Suppressor macrophage treated with lipopolysaccharide for 1 hour (primary cell): ENCODE measurements around the gene OR51V1.
"Not testable (repeated sequence)": the region's sequence is repeated elsewhere in the genome, so short reads cannot be mapped to it uniquely, and the experiment has no call there.

Experiments used
- DNase-seq, 3 donors: peaks; one replicate each; pipeline ENCODE4 v3.0.0-alpha.2; 2020 to 2022

Gene OR51V1

GRCh38 chr11:5229796-5230195 is 29.3 kb upstream of the OR51V1 start:
- DNase-seq, result no peak

DNA sequence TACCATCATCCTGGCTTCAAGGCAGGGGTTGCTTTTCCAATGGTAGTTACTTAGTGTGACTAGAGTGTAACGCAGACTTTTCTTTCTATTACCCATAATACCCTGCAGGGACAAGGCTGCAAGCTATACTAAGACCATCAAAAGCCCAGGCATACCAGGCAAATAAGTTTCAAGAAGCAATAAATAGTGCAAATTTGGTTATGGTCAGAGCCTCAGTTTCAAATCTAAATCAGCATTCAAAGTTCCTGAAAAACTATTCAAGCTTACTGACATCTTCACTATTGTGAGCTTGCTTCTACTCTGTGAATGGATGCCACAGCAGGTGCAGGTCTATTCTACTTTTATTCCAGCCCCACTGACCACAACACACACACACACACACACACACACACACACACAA is 28.9 kb upstream of the OR51V1 start:
- DNase-seq, result no peak

GRCh38 chr11:5228124-5228523 is 27.6 kb upstream of the OR51V1 start:
- DNase-seq, result no peak

DNA sequence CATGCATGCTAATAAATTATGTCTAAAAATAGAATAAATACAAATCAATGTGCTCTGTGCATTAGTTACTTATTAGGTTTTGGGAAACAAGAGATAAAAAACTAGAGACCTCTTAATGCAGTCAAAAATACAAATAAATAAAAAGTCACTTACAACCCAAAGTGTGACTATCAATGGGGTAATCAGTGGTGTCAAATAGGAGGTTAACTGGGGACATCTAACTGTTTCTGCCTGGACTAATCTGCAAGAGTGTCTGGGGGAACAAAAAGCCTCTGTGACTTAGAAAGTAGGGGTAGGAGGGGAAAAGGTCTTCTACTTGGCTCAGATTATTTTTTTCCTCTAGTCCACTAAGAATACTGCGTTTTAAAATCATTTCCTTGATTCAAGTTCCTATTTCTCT is 27.2 kb upstream of the OR51V1 start:
- no peak for DNase-seq

GRCh38 chr11:5226732-5227310 is 26.3 kb upstream of the OR51V1 start, which contains the start of gene HBB:
Gene HBB, minus strand, starts transcription at chr11:5227071. Its CDS starts 50 bp downstream, at chr11:5227021.
- no peak for DNase-seq

GRCh38 chr11:5225480-5225871 is 25.0 kb upstream of the OR51V1 start:
- no peak for DNase-seq

GRCh38 chr11:5224538-5225479 is 24.3 kb upstream of the OR51V1 start:
- DNase-seq, result no peak

DNA sequence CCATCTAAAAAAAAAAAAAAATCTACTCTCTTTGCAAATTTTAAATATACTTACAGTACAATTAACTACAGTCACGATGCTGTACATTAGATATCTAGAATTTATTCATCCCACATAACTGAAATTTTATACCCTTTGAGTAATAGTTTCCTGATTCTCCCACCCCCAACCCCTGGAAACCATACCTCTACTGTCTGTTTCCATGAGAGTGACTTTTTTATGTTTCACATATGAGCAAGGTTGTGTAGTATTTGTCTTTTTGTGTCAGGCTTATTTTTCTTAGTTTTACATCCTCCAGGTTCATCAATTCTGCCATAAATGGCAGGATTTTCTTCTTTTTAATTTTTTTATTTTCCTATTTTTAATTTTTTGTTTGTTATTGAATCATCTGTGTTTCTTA is 23.2 kb upstream of the OR51V1 start:
- no peak for DNase-seq

DNA sequence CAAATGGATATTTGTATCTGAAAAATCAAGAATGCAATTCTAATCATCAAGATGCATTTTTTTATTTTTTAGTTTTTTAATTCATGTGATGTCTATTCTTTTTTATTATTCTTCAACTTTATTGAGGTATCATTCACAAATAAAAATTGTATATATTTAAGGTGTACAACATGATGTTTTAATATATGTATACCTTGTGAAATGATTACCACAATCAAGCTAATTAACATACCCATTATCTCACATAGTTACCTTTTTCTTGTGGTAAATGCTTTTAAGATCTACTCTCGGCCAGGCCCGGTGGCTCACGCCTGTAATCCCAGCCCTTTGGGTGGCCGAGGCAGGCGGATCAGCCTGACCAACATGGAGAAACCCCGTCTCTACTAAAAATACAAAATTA is 22.7 kb upstream of the OR51V1 start:
- no peak for DNase-seq

GRCh38 chr11:5210376-5210885 is 9.9 kb upstream of the OR51V1 start:
- DNase-seq, result no peak

DNA sequence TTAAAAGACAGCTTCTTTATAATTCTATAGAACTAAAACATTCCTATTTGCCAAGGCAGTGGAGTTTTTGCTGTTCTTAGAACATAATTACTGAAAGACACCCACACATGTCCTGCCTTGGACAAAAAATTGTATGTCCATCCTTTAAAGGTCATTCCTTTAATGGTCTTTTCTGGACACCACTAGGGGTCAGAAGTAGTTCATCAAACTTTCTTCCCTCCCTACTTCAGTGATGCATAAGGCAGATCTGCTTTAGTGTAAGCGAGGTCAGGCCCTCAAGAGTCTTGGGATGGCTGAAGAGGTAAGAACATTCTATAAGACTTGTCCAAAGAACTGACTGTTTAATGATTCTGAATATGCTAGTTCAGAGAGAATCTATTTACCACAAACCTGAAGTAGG is 4.3 kb upstream of the OR51V1 start:
- peak; percentile 46 to 70 (median 66) for DNase-seq

GRCh38 chr11:5203366-5203765 is 2.9 kb upstream of the OR51V1 start:
- DNase-seq, result no peak

DNA sequence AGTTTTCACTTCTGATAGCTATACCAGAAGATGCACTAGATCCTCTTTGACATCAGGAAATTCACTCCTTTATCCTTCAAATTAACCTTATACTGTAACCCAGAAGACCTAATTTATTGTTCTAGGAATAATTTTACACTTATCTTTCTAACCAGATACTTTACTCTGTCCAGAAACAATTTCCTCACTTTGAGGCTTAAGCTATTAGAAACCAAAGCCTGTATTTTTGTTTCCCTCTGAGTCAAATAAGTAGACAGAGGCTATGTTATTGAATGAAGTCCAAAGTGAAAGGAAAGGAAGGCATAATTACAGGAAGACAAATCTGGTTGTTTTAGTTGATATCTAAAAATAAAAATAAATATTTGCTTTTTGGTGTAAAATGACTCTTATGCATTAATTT is 2.2 kb downstream of the OR51V1 start:
- no peak for DNase-seq

DNA sequence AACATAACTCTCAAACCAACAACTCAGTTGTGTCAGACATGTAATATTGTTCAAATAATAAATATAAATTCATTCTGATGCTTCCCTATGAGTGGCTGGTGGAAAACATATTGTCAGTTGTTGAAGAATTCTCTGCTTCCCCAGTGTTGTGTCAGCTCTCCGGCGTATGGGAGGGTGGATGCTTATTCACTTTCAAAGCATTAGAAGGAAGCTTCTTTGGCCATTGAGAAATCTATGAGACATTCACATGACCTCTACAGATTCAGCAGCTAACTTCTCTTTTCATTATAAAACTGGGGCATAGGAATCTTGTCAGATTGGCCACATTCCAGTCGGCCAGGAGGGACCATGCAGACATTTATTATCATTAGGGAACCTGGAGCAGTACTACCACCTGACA is 2.9 kb downstream of the OR51V1 start:
- DNase-seq, result peak; percentile 66 to 75 (median 74)

DNA sequence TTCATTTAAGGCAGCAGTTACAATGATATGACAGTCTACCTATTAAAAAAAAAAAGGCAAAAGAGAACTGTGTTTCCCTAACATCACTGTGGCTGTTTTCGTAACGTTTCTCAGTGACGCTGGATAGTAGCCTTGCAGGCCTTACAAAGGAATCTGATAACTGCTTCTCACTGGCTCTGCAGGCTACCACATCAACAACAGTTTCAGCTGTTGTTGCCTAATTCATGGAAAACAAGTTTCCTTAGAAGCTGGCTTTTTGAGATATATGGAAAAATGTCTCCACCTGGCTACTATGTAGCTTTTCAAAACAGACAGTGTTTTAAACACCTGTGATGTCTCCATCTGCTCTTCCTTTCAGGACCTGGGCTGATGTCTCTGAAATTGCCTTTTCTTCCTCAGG is 3.8 kb downstream of the OR51V1 start:
- no peak for DNase-seq

- no peak for DNase-seq
These were observed 4.4 kb downstream of the OR51V1 start for GRCh38 chr11:5196067-5196466.

- DNase-seq, result no peak
These were observed 7.7 kb downstream of the OR51V1 start for GRCh38 chr11:5192738-5193137.

- DNase-seq, result no peak
These were observed 12.3 kb downstream of the OR51V1 start for GRCh38 chr11:5188201-5188600.

- no peak for DNase-seq
These were observed 22.2 kb downstream of the OR51V1 start for GRCh38 chr11:5178046-5178837.

DNA sequence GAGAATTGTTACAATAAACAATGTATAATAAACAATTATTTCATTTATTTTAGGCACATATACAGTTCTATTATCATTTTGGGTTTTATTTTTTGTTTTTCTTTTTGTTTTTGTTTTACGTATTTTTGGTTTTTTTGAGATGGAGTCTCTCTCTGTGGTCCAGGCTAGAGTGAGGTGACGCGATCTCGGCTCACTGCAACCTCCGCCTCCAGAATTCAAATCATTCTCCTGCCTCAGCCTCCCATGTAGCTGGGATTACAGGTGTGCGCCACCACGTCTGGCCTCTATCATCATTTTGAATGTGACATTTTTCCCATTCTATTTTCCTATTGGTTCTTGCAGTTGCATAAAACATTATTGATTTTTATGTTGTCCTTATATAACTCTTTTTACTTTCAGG is 25.5 kb downstream of the OR51V1 start:
- DNase-seq, result no peak

GRCh38 chr11:5171856-5172255 is 28.6 kb downstream of the OR51V1 start:
- no peak for DNase-seq

DNA sequence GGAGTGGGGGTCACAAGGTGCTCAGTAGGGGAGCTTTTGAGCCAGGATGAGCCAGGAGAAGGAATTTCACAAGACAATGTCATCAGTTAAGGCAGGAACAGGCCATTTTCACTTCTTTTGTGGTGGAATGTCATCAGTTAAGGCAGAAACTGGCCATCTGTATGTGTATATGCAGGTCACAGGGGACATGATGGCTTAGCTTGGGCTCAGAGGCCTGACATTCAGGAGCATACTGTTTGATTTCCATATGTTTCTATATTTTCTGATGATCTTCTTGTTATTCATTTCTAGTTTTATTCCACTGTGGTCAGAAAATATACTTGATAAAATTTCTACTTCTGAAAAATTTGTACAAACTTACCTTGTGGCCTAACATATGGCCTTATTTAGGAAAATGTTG is 34.6 kb downstream of the OR51V1 start:
- DNase-seq, result not testable (repeated sequence)

- not testable (repeated sequence) for DNase-seq
These were observed 35.7 kb downstream of the OR51V1 start for GRCh38 chr11:5164807-5165206.
